CD14-positive monocyte (primary cell): Measurements from ENCODE around the gene APBA2. TPM values are rescaled to one million over a fixed set of nuclear protein-coding genes. Genes with fewer than 3 reads are reported as not detected.

Source experiments
- DNase-seq, 3 donors: peaks; one replicate each; pipeline ENCODE4 v3.0.0-alpha.2; 2011 to 2022
- H2AFZ ChIP-seq: 2 replicates; pipeline ENCODE4 v1.6.0; 2012; ENCODE audit warnings: mild to moderate bottlenecking, low read depth, low read length, inconsistent platforms; ENCODE audit not compliant: insufficient read depth, poor library complexity, severe bottlenecking
- H3K27ac ChIP-seq, 2 donors: 1 replicate in 1 of 2; 2 replicates in 1 of 2; pipeline ENCODE4 v1.5.1; 2012 to 2013; ENCODE audit warnings: low read length in 2 of 2, control low read depth in 1 of 2, inconsistent platforms in 1 of 2, low read depth in 1 of 2, mild to moderate bottlenecking in 1 of 2
- H3K27me3 ChIP-seq, 2 donors: one replicate each; pipeline versions ENCODE4 v1.6.0 to v1.6.1; 2011 to 2013; ENCODE audit warnings: low read length in 2 of 2; ENCODE audit not compliant: control insufficient read depth in 2 of 2, insufficient read depth in 2 of 2
- H3K36me3 ChIP-seq, 2 donors: replicated peaks in 1 of 2; 1 replicate in 1 of 2; 2 replicates in 1 of 2; pipeline versions ENCODE4 v1.5.1 to v1.6.1; 2012 to 2013; ENCODE audit warnings: low read length in 2 of 2, control low read depth in 1 of 2, inconsistent platforms in 1 of 2, mild to moderate bottlenecking in 1 of 2; ENCODE audit not compliant: insufficient read depth in 2 of 2, control insufficient read depth in 1 of 2
- H3K4me1 ChIP-seq, 2 donors: 1 replicate in 1 of 2; 2 replicates in 1 of 2; pipeline versions ENCODE4 v1.5.1 to v1.6.1; 2012 to 2013; ENCODE audit warnings: low read length in 2 of 2, control low read depth in 1 of 2, inconsistent platforms in 1 of 2, mild to moderate bottlenecking in 1 of 2, moderate library complexity in 1 of 2; ENCODE audit not compliant: insufficient read depth in 2 of 2, control insufficient read depth in 1 of 2
- H3K4me2 ChIP-seq: replicated peaks from 2 replicates; pipeline ENCODE3; 2012; ENCODE audit warnings: low read length, moderate library complexity, mild to moderate bottlenecking; ENCODE audit not compliant: poor library complexity, severe bottlenecking; ENCODE audit errors: extremely low read depth
- H3K4me3 ChIP-seq, 3 experiments: fragments of 200-600 bp in 1 of 3; sonication (generic) in 1 of 3; replicated peaks in 1 of 3; 1 replicate in 2 of 3; 2 replicates in 1 of 3; pipeline ENCODE4 v1.5.1; 2011 to 2013; ENCODE audit warnings: low read length in 3 of 3, mild to moderate bottlenecking in 3 of 3, control low read depth in 2 of 3, low read depth in 2 of 3, inconsistent platforms in 1 of 3, moderate library complexity in 1 of 3
- H3K79me2 ChIP-seq: 2 replicates; pipeline ENCODE4 v1.6.0; 2012; ENCODE audit warnings: mild to moderate bottlenecking, control low read depth, inconsistent platforms, low read length, moderate library complexity; ENCODE audit not compliant: insufficient read depth
- H3K9ac ChIP-seq: 2 replicates; pipeline ENCODE4 v1.6.0; 2017; ENCODE audit warnings: low read length, mild to moderate bottlenecking; ENCODE audit not compliant: insufficient read depth, poor library complexity, severe bottlenecking
- H3K9me3 ChIP-seq, 2 donors: replicated peaks in 1 of 2; 1 replicate in 1 of 2; 2 replicates in 1 of 2; pipeline versions ENCODE4 v1.5.1 to v1.6.1; 2012 to 2013; ENCODE audit warnings: low read length in 2 of 2, control low read depth in 1 of 2; ENCODE audit not compliant: control insufficient read depth in 1 of 2, insufficient read depth in 1 of 2
- H4K20me1 ChIP-seq: 2 replicates; pipeline ENCODE4 v1.6.0; 2012; ENCODE audit warnings: mild to moderate bottlenecking, low read length, control low read depth, moderate library complexity; ENCODE audit not compliant: insufficient read depth
- H3K27ac Mint-ChIP-seq, 7 donors: one replicate each; pipeline ENCODE4 v1.8.0; 2020; ENCODE audit warnings: mild to moderate bottlenecking in 7 of 7, mixed read lengths in 7 of 7, moderate library complexity in 6 of 7, inconsistent platforms in 2 of 7
- H3K27me3 Mint-ChIP-seq, 3 donors: one replicate each; pipeline ENCODE4 v1.8.0; 2021 to 2022; ENCODE audit warnings: low read depth in 3 of 3, mild to moderate bottlenecking in 3 of 3, mixed read lengths in 3 of 3, moderate library complexity in 3 of 3, inconsistent platforms in 1 of 3
- H3K36me3 Mint-ChIP-seq, 2 donors: one replicate each; pipeline ENCODE4 v1.8.0; 2020; ENCODE audit warnings: mixed read lengths in 2 of 2, inconsistent platforms in 1 of 2, mild to moderate bottlenecking in 1 of 2
- H3K4me1 Mint-ChIP-seq: one replicate; pipeline ENCODE4 v1.8.0; 2020; ENCODE audit warnings: mild to moderate bottlenecking, mixed read lengths
- H3K4me3 Mint-ChIP-seq, 2 donors: one replicate each; pipeline ENCODE4 v1.8.0; 2020; ENCODE audit warnings: mild to moderate bottlenecking in 2 of 2, mixed read lengths in 2 of 2, moderate library complexity in 1 of 2
- H3K9me3 Mint-ChIP-seq, 7 donors: one replicate each; pipeline ENCODE4 v1.8.0; 2020 to 2022; ENCODE audit warnings: mixed read lengths in 7 of 7, mild to moderate bottlenecking in 6 of 7, moderate library complexity in 6 of 7, inconsistent platforms in 2 of 7
- WGBS: methylation state at CpG from one replicate; pipeline ENCODE4 v1.1.5; 2013; ENCODE audit warnings: missing lambda C conversion rate; ENCODE audit not compliant: insufficient coverage; 5-methylcytosine and 5-hydroxymethylcytosine counted together
- intact Hi-C, 2 donors: fragments of 100-400 bp; cut with micrococcal nuclease; formaldehyde crosslinking; loops; one replicate each; pipeline versions ENCODE4 v1.15.0 to v1.15.1; 2023
- polyA plus RNA-seq, 3 donors: library from polyadenylated mRNA; depleted of rRNA in 1 of 3; unstranded in 2 of 3; stranded (reverse) in 1 of 3; fragments of 300-500 nt in 2 of 3; fragments of >200 nt in 1 of 3; fragmentation: Illumina TruSeq in 2 of 3; gene quantifications; 1 replicate in 2 of 3; 2 replicates in 1 of 3; pipeline ENCODE4 v1.2.3, GENCODE V29; 2012 to 2021
- TF ChIP-seq, protein P1 (sequence below): fragments of 200-600 bp; IDR thresholded peaks from one replicate; pipeline ENCODE4 v1.8.0; 2022; ENCODE audit warnings: antibody characterized with exemption, mild to moderate bottlenecking

The APBA2 gene
- polyA plus RNA-seq, 3 donors = 0.30 TPM; not detected in 2

DNA sequence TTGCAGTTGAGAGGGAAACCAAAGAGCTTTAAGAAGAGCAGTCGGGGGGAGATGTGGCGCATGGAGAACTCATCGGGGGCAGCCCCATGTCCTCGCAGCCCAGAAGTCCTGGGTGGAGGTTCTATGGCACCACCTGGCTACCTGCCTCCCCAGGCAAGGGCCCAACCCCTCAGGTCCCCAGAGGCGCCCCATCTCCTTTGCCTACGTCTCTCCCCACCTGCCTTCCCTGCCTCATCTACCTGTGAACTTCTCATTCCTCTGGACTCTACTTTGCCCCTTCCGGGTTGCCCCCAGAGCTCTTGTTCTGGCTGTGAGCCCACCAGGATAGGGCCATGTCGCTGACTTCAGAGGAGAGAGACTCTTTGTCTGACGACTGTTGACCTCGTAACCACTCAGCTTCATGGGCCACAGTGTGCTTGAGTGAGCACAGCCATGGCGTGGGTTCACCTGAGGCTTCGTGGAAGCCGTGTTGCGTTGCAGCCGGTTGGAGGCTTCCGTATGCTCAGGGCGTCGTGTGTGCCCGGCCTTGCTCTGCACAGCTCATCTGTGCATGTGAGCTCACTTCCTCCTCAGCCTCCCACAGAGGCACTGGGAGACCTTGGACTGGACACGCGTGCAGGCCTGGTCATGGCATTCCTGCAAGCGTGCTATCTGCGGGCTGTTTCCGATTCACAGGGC, 13.4 kb downstream of the APBA2 start:
- intact Hi-C loops = no loop called here
- no peak overlapping the region for H3K27ac Mint-ChIP-seq
- Histone ChIP-seq H2AFZ (no peak overlapping the region), H3K36me3 (no peaks in the 10 kb centered on the region), H3K4me2 (no peak overlapping the region), H3K79me2 (no peaks in the 10 kb centered on the region), H3K9ac (no peak overlapping the region), H3K27ac (no peak overlapping the region), H3K4me3 (no peak overlapping the region), H3K27me3 (no peaks in the 10 kb centered on the region), H3K9me3 (no peaks in the 10 kb centered on the region), H4K20me1 (no peaks in the 10 kb centered on the region), H3K4me1 (peaks cover 0 to 4% of the 10 kb centered on the region in 2 donors)
- peaks cover 8% of the 10 kb centered on the region for H3K4me1 Mint-ChIP-seq
- H3K9me3 Mint-ChIP-seq = peaks cover 0 to 2% (median 2%) of the 10 kb centered on the region in 7 donors
- no peak for DNase-seq
- H3K36me3 Mint-ChIP-seq = no peaks in the 10 kb centered on the region
- 94% methylated on average over 19 of the region's 24 CpGs for WGBS
- H3K27me3 Mint-ChIP-seq = peaks cover 3 to 6% (median 6%) of the 10 kb centered on the region in 3 donors
- H3K4me3 Mint-ChIP-seq = no peak overlapping the region
- TF ChIP-seq, protein P1, sequence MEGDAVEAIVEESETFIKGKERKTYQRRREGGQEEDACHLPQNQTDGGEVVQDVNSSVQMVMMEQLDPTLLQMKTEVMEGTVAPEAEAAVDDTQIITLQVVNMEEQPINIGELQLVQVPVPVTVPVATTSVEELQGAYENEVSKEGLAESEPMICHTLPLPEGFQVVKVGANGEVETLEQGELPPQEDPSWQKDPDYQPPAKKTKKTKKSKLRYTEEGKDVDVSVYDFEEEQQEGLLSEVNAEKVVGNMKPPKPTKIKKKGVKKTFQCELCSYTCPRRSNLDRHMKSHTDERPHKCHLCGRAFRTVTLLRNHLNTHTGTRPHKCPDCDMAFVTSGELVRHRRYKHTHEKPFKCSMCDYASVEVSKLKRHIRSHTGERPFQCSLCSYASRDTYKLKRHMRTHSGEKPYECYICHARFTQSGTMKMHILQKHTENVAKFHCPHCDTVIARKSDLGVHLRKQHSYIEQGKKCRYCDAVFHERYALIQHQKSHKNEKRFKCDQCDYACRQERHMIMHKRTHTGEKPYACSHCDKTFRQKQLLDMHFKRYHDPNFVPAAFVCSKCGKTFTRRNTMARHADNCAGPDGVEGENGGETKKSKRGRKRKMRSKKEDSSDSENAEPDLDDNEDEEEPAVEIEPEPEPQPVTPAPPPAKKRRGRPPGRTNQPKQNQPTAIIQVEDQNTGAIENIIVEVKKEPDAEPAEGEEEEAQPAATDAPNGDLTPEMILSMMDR = no peak

DNA sequence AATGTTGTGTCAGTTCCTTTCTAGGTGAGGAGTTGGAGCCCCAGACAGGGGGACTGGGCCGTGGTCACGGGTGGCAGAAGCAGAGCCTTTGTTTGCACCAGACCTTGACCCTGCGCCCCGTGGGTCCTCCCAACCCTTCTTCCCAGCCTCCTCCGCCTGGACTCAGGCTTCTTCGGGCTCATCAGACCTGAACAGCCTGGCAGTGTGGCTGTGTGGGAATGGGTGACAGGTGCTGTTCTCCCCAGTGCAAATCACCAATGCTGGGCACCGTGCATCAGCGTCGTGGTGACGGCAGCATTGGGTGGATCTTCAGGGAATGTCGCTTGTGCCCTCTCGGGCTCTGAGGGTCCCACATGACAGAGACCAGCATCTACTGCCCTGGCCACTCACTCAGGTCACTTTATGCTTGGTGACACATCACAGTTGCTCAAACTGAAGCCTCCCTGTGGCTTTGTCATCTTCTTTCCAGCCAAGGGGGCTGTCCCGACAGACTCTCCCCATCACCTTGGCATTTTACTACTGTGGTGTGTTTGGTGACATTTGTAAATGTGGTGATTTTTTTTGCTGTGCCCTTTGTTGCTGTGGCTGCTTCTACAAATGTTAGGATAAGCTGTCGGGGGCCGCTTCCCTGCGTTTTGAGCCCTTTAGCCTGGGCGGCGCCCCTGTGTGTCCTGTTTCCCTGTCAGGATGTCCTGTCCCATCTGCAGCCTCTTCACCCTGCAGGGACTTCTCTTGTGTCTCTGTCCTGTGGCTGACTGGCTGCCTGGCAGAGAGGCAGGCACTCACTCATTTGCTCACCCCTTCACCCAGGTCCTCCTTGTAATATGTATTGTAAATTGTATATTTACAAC, 14.5 kb downstream of the APBA2 start:
- H3K4me1 Mint-ChIP-seq = peaks cover 12% of the 10 kb centered on the region
- Histone ChIP-seq H4K20me1 (no peaks in the 10 kb centered on the region), H3K36me3 (no peaks in the 10 kb centered on the region), H3K4me3 (no peak overlapping the region), H3K79me2 (no peaks in the 10 kb centered on the region), H3K9ac (no peak overlapping the region), H3K9me3 (no peaks in the 10 kb centered on the region), H2AFZ (no peak overlapping the region), H3K27ac (no peak overlapping the region), H3K4me2 (no peak overlapping the region), H3K4me1 (peaks cover 0 to 4% of the 10 kb centered on the region in 2 donors), H3K27me3 (no peaks in the 10 kb centered on the region)
- no peak overlapping the region for H3K4me3 Mint-ChIP-seq
- TF ChIP-seq, protein P1 = no peak
- WGBS = 95% methylated on average over 11 of the region's 18 CpGs
- no peak overlapping the region for H3K27ac Mint-ChIP-seq
- H3K36me3 Mint-ChIP-seq = no peaks in the 10 kb centered on the region
- no peak for DNase-seq
- peaks cover 3 to 6% (median 3%) of the 10 kb centered on the region in 3 donors for H3K27me3 Mint-ChIP-seq
- peaks cover 0 to 2% (median 2%) of the 10 kb centered on the region in 7 donors for H3K9me3 Mint-ChIP-seq
- intact Hi-C loops = no loop called here
